GM21619 (cell line): ENCODE results near the gene MRPL44.
"Not testable (repeated sequence)": the region's sequence is repeated elsewhere in the genome, so short reads cannot be mapped to it uniquely, and the experiment has no call there.

Source experiments
- ATAC-seq: cut with Tn5 transposase; IDR thresholded peaks from one replicate; pipeline ENCODE4 v1.9.1; 2021; ENCODE audit not compliant: unreplicated experiment

Gene MRPL44

GRCh38 chr2:224000662-224001061, 43.4 kb downstream of the MRPL44 start:
- ATAC-seq = not testable (repeated sequence)

- no peak for ATAC-seq
Measured at GRCh38 chr2:224004105-224004695, 46.9 kb downstream of the MRPL44 start.

GRCh38 chr2:224008702-224009261, 51.5 kb downstream of the MRPL44 start:
- ATAC-seq = no peak

- no peak for ATAC-seq
Measured at GRCh38 chr2:224009605-224010315, 52.5 kb downstream of the MRPL44 start.

GRCh38 chr2:224011837-224012236, 54.6 kb downstream of the MRPL44 start:
- no peak for ATAC-seq

- ATAC-seq = no peak
Measured at GRCh38 chr2:224014336-224014735, 57.1 kb downstream of the MRPL44 start.

GRCh38 chr2:224016963-224017362, 59.7 kb downstream of the MRPL44 start:
- ATAC-seq = no peak
